Duodenal mucosa (tissue), 2 donors: Measurements from ENCODE around the gene DLX2.

Source experiments
- H3K27ac ChIP-seq: one replicate; pipeline ENCODE4 v1.7.0; 2013; ENCODE audit warnings: low read depth, low read length
- H3K27me3 ChIP-seq, 2 donors: one replicate each; pipeline ENCODE4 v1.7.0; 2013; ENCODE audit warnings: low read length in 2 of 2, control low read depth in 1 of 2; ENCODE audit not compliant: insufficient read depth in 2 of 2, control insufficient read depth in 1 of 2
- H3K36me3 ChIP-seq, 2 donors: one replicate each; pipeline ENCODE4 v1.7.0; 2013; ENCODE audit warnings: low read length in 2 of 2, control low read depth in 1 of 2; ENCODE audit not compliant: insufficient read depth in 2 of 2, control insufficient read depth in 1 of 2
- H3K4me1 ChIP-seq, 2 donors: one replicate each; pipeline ENCODE4 v1.7.0; 2013; ENCODE audit warnings: low read length in 2 of 2, control low read depth in 1 of 2; ENCODE audit not compliant: insufficient read depth in 2 of 2, control insufficient read depth in 1 of 2
- H3K4me3 ChIP-seq, 2 donors: one replicate each; pipeline ENCODE4 v1.7.0; 2013; ENCODE audit warnings: low read length in 2 of 2, low read depth in 1 of 2
- H3K9ac ChIP-seq, 2 donors: one replicate each; pipeline ENCODE4 v1.7.0; 2013; ENCODE audit warnings: low read length in 2 of 2, low read depth in 1 of 2
- H3K9me3 ChIP-seq, 2 donors: one replicate each; pipeline ENCODE4 v1.7.0; 2013; ENCODE audit warnings: low read length in 2 of 2, control low read depth in 1 of 2; ENCODE audit not compliant: control insufficient read depth in 1 of 2

The DLX2 gene

GRCh38 chr2:172108587-172108930 lies 5.9 kb upstream of the DLX2 start:
- H3K27me3 ChIP-seq: peaks cover 42 to 46% of the 10 kb centered on the region in 2 donors
- H3K36me3 ChIP-seq: no peaks in the 10 kb centered on the region

GRCh38 chr2:172107690-172108586 lies 5.2 kb upstream of the DLX2 start:
- peaks cover 8 to 14% of the 10 kb centered on the region in 2 donors for H3K4me1 ChIP-seq
- no peaks in the 10 kb centered on the region for H3K9me3 ChIP-seq

More at GRCh38 chr2:172108587-172108930, 5.9 kb upstream of the DLX2 start:
- H3K27ac ChIP-seq: no peak overlapping the region
- H3K9ac ChIP-seq: no peak overlapping the region
- peaks cover 2 to 8% of the 10 kb centered on the region in 2 donors for H3K4me1 ChIP-seq
- H3K9me3 ChIP-seq: no peaks in the 10 kb centered on the region
- H3K4me3 ChIP-seq: no peak overlapping the region

GRCh38 chr2:172106108-172106961 lies 3.6 kb upstream of the DLX2 start:
- Histone ChIP-seq H3K4me1 (peaks cover 18 to 27% of the 10 kb centered on the region in 2 donors), H3K4me3 (peak overlapping the region; percentile 44 to 61), H3K9ac (no peak overlapping the region)

More at GRCh38 chr2:172107690-172108586, 5.2 kb upstream of the DLX2 start:
- no peak overlapping the region for H3K4me3 ChIP-seq
- no peak overlapping the region for H3K27ac ChIP-seq
- peaks cover 46 to 52% of the 10 kb centered on the region in 2 donors for H3K27me3 ChIP-seq
- H3K9ac ChIP-seq: no peak overlapping the region
- no peaks in the 10 kb centered on the region for H3K36me3 ChIP-seq

GRCh38 chr2:172105471-172106107 lies 2.9 kb upstream of the DLX2 start:
- H3K4me1 ChIP-seq: peaks cover 23 to 33% of the 10 kb centered on the region in 2 donors
- peaks cover 66 to 70% of the 10 kb centered on the region in 2 donors for H3K27me3 ChIP-seq
- H3K9me3 ChIP-seq: no peaks in the 10 kb centered on the region
- H3K4me3 ChIP-seq: no peak overlapping the region
- H3K36me3 ChIP-seq: no peaks in the 10 kb centered on the region
- no peak overlapping the region for H3K27ac ChIP-seq
- no peak overlapping the region for H3K9ac ChIP-seq

More at GRCh38 chr2:172106108-172106961, 3.6 kb upstream of the DLX2 start:
- no peaks in the 10 kb centered on the region for H3K36me3 ChIP-seq
- no peaks in the 10 kb centered on the region for H3K9me3 ChIP-seq
- H3K27ac ChIP-seq: no peak overlapping the region
- H3K27me3 ChIP-seq: peaks cover 59 to 62% of the 10 kb centered on the region in 2 donors

- H3K27me3 ChIP-seq: peaks cover 83 to 87% of the 10 kb centered on the region in 2 donors
- peak overlapping the region; percentile 69 to 76 for H3K4me3 ChIP-seq
- H3K36me3 ChIP-seq: no peaks in the 10 kb centered on the region
- H3K9me3 ChIP-seq: no peaks in the 10 kb centered on the region
- H3K27ac ChIP-seq: no peak overlapping the region
- H3K9ac ChIP-seq: no peak overlapping the region
- H3K4me1 ChIP-seq: peaks cover 23 to 43% of the 10 kb centered on the region in 2 donors
Measured at GRCh38 chr2:172103471-172104272, 972 bp upstream of the DLX2 start.

GRCh38 chr2:172101821-172102390 lies 794 bp downstream of the DLX2 start:
- no peaks in the 10 kb centered on the region for H3K36me3 ChIP-seq
- H3K4me1 ChIP-seq: peaks cover 28 to 53% of the 10 kb centered on the region in 2 donors
- no peaks in the 10 kb centered on the region for H3K9me3 ChIP-seq
- no peak overlapping the region for H3K9ac ChIP-seq
- H3K27ac ChIP-seq: no peak overlapping the region
- H3K27me3 ChIP-seq: peaks cover 87 to 92% of the 10 kb centered on the region in 2 donors
- peak overlapping the region; percentile 70 to 76 for H3K4me3 ChIP-seq

- H3K4me1 ChIP-seq: peaks cover 34 to 51% of the 10 kb centered on the region in 2 donors
Measured at GRCh38 chr2:172100935-172101820, 1.5 kb downstream of the DLX2 start.

GRCh38 chr2:172100080-172100934 lies 2.4 kb downstream of the DLX2 start:
- Histone ChIP-seq H3K9me3 (no peaks in the 10 kb centered on the region), H3K4me3 (no peak overlapping the region), H3K4me1 (peaks cover 35 to 52% of the 10 kb centered on the region in 2 donors), H3K36me3 (no peaks in the 10 kb centered on the region), H3K9ac (no peak overlapping the region), H3K27ac (no peak overlapping the region), H3K27me3 (peaks cover 86 to 92% of the 10 kb centered on the region in 2 donors)

More at GRCh38 chr2:172100935-172101820, 1.5 kb downstream of the DLX2 start:
- Histone ChIP-seq H3K27me3 (peaks cover 86 to 92% of the 10 kb centered on the region in 2 donors), H3K4me3 (peak overlapping the region; percentile 70 to 76), H3K27ac (no peak overlapping the region), H3K36me3 (no peaks in the 10 kb centered on the region), H3K9ac (no peak overlapping the region), H3K9me3 (no peaks in the 10 kb centered on the region)
